Measurements from ENCODE around the gene ECE1.

DNA sequence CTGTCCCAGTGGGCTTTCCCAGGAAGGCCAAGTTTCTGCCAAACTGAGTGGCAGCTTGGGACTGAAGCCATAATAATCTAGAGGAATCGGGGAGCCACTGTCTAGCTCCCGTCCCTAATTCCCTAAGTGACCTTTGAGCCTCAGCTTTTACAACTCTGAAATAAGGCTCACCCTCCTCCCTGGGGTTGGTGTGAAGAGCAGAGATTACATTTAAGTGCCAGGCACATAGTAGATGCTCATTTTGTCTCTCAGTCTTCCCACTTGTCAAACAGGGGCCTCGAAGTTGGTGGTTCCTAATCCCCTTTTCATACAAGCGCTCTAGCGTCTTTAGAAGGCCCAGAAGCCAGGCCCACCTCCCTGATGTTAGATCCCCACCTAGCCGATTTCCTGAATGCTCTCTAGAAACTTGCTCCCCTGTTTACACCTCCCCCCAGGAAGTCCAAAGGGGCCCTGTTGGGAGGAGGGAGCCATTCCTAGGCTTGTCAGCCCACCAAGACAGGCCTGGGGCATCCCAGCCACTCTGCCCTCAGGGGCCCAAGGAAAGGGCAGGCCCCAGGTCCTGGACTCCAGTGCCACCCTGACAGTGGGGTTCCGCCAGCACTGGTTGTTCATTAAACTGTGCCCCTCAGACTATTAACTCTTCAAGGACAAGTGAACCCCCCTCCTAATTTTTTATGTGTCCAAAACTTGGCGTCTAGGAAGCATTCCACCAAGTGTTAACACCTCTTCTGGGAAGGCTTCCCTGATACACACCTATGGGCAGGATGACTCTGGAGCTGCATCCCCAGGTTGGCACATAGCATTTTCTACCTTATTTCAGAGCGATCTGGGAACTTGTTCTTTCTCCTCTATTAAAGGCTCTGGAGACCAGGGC lies 49.3 kb upstream of the ECE1 start:
- TF ChIP-seq BHLHE40 (IDR thresholded peaks at IDR 0.05; ENCODE audit: borderline replicate concordance): no peak
- no peak for TF ChIP-seq ELF4 (IDR thresholded peaks at IDR 0.05)
- no peak for TF ChIP-seq SP1 (IDR thresholded peaks at IDR 0.05)
- TF ChIP-seq HDGF (IDR thresholded peaks at IDR 0.05; ENCODE audit: borderline replicate concordance): no peak
- TF ChIP-seq CTBP1 (IDR thresholded peaks at IDR 0.05; ENCODE audit: borderline replicate concordance): no peak
- no peak for TF ChIP-seq FOXA1 (IDR thresholded peaks at IDR 0.05)
- TF ChIP-seq FOXK2 (IDR thresholded peaks at IDR 0.05): no peak
- TF ChIP-seq TARDBP (IDR thresholded peaks at IDR 0.05): no peak
- TF ChIP-seq SUZ12 (IDR thresholded peaks at IDR 0.05): no peak
- TF ChIP-seq, protein P1, sequence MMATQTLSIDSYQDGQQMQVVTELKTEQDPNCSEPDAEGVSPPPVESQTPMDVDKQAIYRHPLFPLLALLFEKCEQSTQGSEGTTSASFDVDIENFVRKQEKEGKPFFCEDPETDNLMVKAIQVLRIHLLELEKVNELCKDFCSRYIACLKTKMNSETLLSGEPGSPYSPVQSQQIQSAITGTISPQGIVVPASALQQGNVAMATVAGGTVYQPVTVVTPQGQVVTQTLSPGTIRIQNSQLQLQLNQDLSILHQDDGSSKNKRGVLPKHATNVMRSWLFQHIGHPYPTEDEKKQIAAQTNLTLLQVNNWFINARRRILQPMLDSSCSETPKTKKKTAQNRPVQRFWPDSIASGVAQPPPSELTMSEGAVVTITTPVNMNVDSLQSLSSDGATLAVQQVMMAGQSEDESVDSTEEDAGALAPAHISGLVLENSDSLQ (IDR thresholded peaks at IDR 0.05): no peak
- no peak for TF ChIP-seq LEF1 (IDR thresholded peaks at IDR 0.05; ENCODE audit: borderline replicate concordance)
- TF ChIP-seq L3MBTL2 (conservative IDR thresholded peaks at IDR 0.05): no peak
- no peak for TF ChIP-seq FOXM1 (IDR thresholded peaks at IDR 0.05; ENCODE audit: borderline replicate concordance)
- TF ChIP-seq ZNF384 (IDR thresholded peaks at IDR 0.05): no peak

Measured in HEK293T (cell line).